Measurements from ENCODE around the gene GNAQ. TPM values are rescaled to one million over a fixed set of nuclear protein-coding genes. Genes with fewer than 3 reads are reported as not detected.

Gene GNAQ
- total and polyA plus RNA-seq, 5 donors from 2014 or later, result 8.5 to 79.4 (median 17.4) TPM

GRCh38 chr9:78000221-78000620 lies 31.4 kb downstream of the GNAQ start:
- Mint-ChIP-seq H3K27me3 (no peaks in the 10 kb centered on the region), H3K27ac (no peak overlapping the region), H3K4me1 (peaks cover 27 to 75% (median 50%) of the 10 kb centered on the region in 4 donors), H3K9me3 (peaks cover 0 to 2% (median 0%) of the 10 kb centered on the region in 7 donors), H3K4me3 (no peak overlapping the region), H3K36me3 (peaks cover 29% of the 10 kb centered on the region)
- H3K9me3 ChIP-seq (ENCODE audit: control insufficient read depth in 2 of 2, low read length in 2 of 2), result no peaks in the 10 kb centered on the region
- H3K27ac ChIP-seq (ENCODE audit: insufficient read depth, low read length, poor library complexity, severe bottlenecking), result no peak overlapping the region
- peaks cover 2% of the 10 kb centered on the region for H3K36me3 ChIP-seq (ENCODE audit: control insufficient read depth, insufficient read depth, low read length)
- no peak for ATAC-seq (ENCODE audit: low read depth in 2 of 2)
- peaks cover 4% of the 10 kb centered on the region for H3K4me1 ChIP-seq (ENCODE audit: control insufficient read depth, insufficient read depth, low read length, poor library complexity, severe bottlenecking)
- no peak overlapping the region for H3K4me3 ChIP-seq (ENCODE audit: low read depth, low read length)
- no peaks in the 10 kb centered on the region for H3K27me3 ChIP-seq (ENCODE audit: control insufficient read depth, insufficient read depth, low read length)
- DNase-seq, result no peak

- Mint-ChIP-seq H3K27ac (no peak overlapping the region), H3K36me3 (peaks cover 25% of the 10 kb centered on the region), H3K9me3 (no peaks in the 10 kb centered on the region), H3K4me3 (no peak overlapping the region), H3K4me1 (peaks cover 27 to 70% (median 52%) of the 10 kb centered on the region in 4 donors), H3K27me3 (no peaks in the 10 kb centered on the region)
- Histone ChIP-seq H3K4me1 (ENCODE audit: control insufficient read depth, insufficient read depth, low read length, poor library complexity, severe bottlenecking) (no peaks in the 10 kb centered on the region), H3K4me3 (ENCODE audit: low read depth, low read length) (no peak overlapping the region), H3K9me3 (ENCODE audit: control insufficient read depth in 2 of 2, low read length in 2 of 2) (no peaks in the 10 kb centered on the region), H3K27me3 (ENCODE audit: control insufficient read depth, insufficient read depth, low read length) (no peaks in the 10 kb centered on the region), H3K27ac (ENCODE audit: insufficient read depth, low read length, poor library complexity, severe bottlenecking) (no peak overlapping the region), H3K36me3 (ENCODE audit: control insufficient read depth, insufficient read depth, low read length) (peaks cover 2% of the 10 kb centered on the region)
- no peak for DNase-seq
- ATAC-seq (ENCODE audit: low read depth in 2 of 2), result no peak
Observed at GRCh38 chr9:77999231-77999631, 32.4 kb downstream of the GNAQ start.

DNA sequence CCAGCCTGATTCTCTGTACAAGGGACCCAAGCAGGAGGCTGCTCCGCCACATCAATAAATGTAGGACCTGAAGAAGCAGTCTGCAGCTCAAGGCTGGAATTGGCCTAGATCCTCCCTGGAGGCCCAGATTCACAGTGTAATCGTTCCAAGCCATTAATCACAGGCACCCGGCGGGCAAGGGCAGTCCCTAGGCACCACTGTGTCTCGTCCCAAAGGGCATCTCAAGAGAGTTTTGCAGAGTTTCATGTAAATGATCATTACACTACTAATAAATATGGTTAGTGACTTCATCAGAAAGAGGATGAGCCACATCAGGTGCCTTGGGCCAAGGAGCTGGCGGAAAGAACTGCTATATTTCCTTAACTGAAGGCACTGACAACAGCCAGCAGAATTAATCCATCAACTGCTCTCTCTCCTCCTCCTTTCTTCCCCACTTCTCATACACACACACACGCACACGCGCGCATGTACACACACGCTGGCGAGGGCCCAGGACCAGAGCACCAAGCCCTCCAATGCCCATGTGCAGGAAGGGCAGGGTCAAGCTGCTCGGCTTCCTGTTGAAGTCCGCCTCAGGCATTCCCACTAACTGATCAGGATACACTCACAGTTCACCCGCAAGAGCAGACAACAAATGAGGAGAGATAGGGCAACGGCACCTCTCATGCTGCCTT lies 33.9 kb downstream of the GNAQ start:
- Mint-ChIP-seq H3K9me3 (no peaks in the 10 kb centered on the region), H3K4me3 (no peak overlapping the region), H3K27ac (peak overlapping the region in 2 of 3 donors; percentile 5 to 35), H3K36me3 (peaks cover 25% of the 10 kb centered on the region), H3K27me3 (no peaks in the 10 kb centered on the region), H3K4me1 (peaks cover 25 to 60% (median 51%) of the 10 kb centered on the region in 4 donors)
- Histone ChIP-seq H3K36me3 (ENCODE audit: control insufficient read depth, insufficient read depth, low read length) (peaks cover 2% of the 10 kb centered on the region), H3K9me3 (ENCODE audit: control insufficient read depth in 2 of 2, low read length in 2 of 2) (no peaks in the 10 kb centered on the region), H3K27ac (ENCODE audit: insufficient read depth, low read length, poor library complexity, severe bottlenecking) (no peak overlapping the region), H3K4me3 (ENCODE audit: low read depth, low read length) (no peak overlapping the region), H3K4me1 (ENCODE audit: control insufficient read depth, insufficient read depth, low read length, poor library complexity, severe bottlenecking) (no peaks in the 10 kb centered on the region), H3K27me3 (ENCODE audit: control insufficient read depth, insufficient read depth, low read length) (no peaks in the 10 kb centered on the region)
- ATAC-seq (ENCODE audit: low read depth in 2 of 2) (no peak), DNase-seq (no peak)

DNA sequence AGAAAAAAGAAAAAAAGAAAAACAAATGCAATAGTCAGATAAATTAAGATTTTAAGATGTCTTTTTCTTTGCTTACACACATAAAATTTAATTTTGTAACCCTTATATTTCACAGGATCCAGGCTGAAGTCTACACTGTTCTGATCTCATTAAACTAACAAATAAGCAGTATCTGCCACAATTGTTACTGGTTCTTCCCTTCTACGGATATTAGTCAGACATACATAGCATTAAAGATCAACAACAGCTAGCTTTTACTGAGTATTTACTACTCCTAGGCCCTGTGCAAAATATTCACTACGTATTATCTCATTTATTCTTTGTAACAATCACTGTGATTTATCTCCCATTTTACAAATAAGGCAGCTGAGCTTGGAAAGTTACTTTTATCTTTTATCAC lies 34.9 kb downstream of the GNAQ start:
- H3K4me1 ChIP-seq (ENCODE audit: control insufficient read depth, insufficient read depth, low read length, poor library complexity, severe bottlenecking), result no peaks in the 10 kb centered on the region
- no peak overlapping the region for H3K4me3 Mint-ChIP-seq
- no peak for ATAC-seq (ENCODE audit: low read depth in 2 of 2)
- no peaks in the 10 kb centered on the region for H3K27me3 Mint-ChIP-seq
- no peak for DNase-seq
- H3K36me3 Mint-ChIP-seq, result peaks cover 31% of the 10 kb centered on the region
- no peak overlapping the region for H3K4me3 ChIP-seq (ENCODE audit: low read depth, low read length)
- no peak overlapping the region for H3K27ac Mint-ChIP-seq
- no peaks in the 10 kb centered on the region for H3K27me3 ChIP-seq (ENCODE audit: control insufficient read depth, insufficient read depth, low read length)
- peaks cover 4% of the 10 kb centered on the region for H3K36me3 ChIP-seq (ENCODE audit: control insufficient read depth, insufficient read depth, low read length)
- H3K9me3 ChIP-seq (ENCODE audit: control insufficient read depth in 2 of 2, low read length in 2 of 2), result no peaks in the 10 kb centered on the region
- peaks cover 21 to 53% (median 47%) of the 10 kb centered on the region in 4 donors for H3K4me1 Mint-ChIP-seq
- no peak overlapping the region for H3K27ac ChIP-seq (ENCODE audit: insufficient read depth, low read length, poor library complexity, severe bottlenecking)
- H3K9me3 Mint-ChIP-seq, result no peaks in the 10 kb centered on the region

DNA sequence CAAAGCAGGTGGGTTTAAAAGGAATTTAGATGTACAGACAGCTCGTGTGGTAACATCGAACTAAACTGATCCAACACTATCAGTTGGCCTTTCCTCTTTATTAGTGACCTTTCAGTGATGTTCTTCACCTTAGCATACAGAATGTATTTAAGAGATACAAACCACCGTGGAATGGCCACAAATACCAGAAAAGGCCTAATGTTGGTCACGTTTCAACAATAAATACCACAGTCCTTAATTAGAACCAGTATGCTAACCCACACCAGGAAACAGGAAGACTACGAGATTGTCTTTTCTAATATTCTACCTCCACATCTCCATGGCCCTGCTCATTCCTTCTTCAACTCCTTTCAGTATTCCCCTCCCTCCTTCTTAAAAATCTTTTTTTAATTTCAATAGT lies 40.4 kb downstream of the GNAQ start:
- Histone ChIP-seq H3K9me3 (ENCODE audit: control insufficient read depth in 2 of 2, low read length in 2 of 2) (no peaks in the 10 kb centered on the region), H3K4me3 (ENCODE audit: low read depth, low read length) (no peak overlapping the region), H3K36me3 (ENCODE audit: control insufficient read depth, insufficient read depth, low read length) (peaks cover 2% of the 10 kb centered on the region), H3K27me3 (ENCODE audit: control insufficient read depth, insufficient read depth, low read length) (no peaks in the 10 kb centered on the region), H3K27ac (ENCODE audit: insufficient read depth, low read length, poor library complexity, severe bottlenecking) (no peak overlapping the region), H3K4me1 (ENCODE audit: control insufficient read depth, insufficient read depth, low read length, poor library complexity, severe bottlenecking) (no peaks in the 10 kb centered on the region)
- no peak for DNase-seq
- Mint-ChIP-seq H3K4me1 (peaks cover 29 to 62% (median 46%) of the 10 kb centered on the region in 4 donors), H3K4me3 (no peak overlapping the region), H3K9me3 (no peaks in the 10 kb centered on the region), H3K27ac (peak overlapping the region in 2 of 3 donors; percentile 37 to 54), H3K27me3 (no peaks in the 10 kb centered on the region), H3K36me3 (peaks cover 19% of the 10 kb centered on the region)
- ATAC-seq (ENCODE audit: low read depth in 2 of 2), result no peak

- Mint-ChIP-seq H3K9me3 (no peaks in the 10 kb centered on the region), H3K27me3 (no peaks in the 10 kb centered on the region), H3K4me3 (no peak overlapping the region), H3K36me3 (peaks cover 15% of the 10 kb centered on the region), H3K27ac (peak overlapping the region in 1 of 3 donors; percentile 21), H3K4me1 (peaks cover 29 to 58% (median 45%) of the 10 kb centered on the region in 4 donors)
- Histone ChIP-seq H3K9me3 (ENCODE audit: control insufficient read depth in 2 of 2, low read length in 2 of 2) (no peaks in the 10 kb centered on the region), H3K4me1 (ENCODE audit: control insufficient read depth, insufficient read depth, low read length, poor library complexity, severe bottlenecking) (no peaks in the 10 kb centered on the region), H3K4me3 (ENCODE audit: low read depth, low read length) (no peak overlapping the region), H3K27me3 (ENCODE audit: control insufficient read depth, insufficient read depth, low read length) (no peaks in the 10 kb centered on the region), H3K27ac (ENCODE audit: insufficient read depth, low read length, poor library complexity, severe bottlenecking) (peak overlapping the region; percentile 19), H3K36me3 (ENCODE audit: control insufficient read depth, insufficient read depth, low read length) (peaks cover 2% of the 10 kb centered on the region)
- DNase-seq, result no peak
- no peak for ATAC-seq (ENCODE audit: low read depth in 2 of 2)
Observed at GRCh38 chr9:77989909-77990308, 41.7 kb downstream of the GNAQ start.

DNA sequence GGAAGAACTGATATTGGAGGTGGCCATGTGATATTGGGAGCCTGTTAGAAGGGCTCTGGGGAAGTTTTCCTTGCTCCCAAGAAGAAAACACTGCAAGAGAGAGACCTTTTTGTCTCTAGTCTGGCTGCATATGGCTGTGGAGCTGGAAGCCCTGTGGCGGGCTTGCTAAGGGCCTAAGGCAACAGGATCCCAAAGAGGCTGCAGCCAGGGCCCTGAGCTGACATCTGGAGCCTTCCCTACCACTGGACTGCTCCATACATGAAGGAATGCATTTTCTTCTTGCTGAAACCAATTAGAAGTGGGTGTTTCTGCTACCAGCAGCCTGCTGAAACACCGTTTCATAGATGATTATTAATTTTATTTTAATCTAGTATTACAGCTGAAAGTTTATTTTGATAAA lies 42.2 kb downstream of the GNAQ start:
- no peak overlapping the region for H3K4me3 ChIP-seq (ENCODE audit: low read depth, low read length)
- H3K36me3 ChIP-seq (ENCODE audit: control insufficient read depth, insufficient read depth, low read length), result peaks cover 2% of the 10 kb centered on the region
- no peaks in the 10 kb centered on the region for H3K4me1 ChIP-seq (ENCODE audit: control insufficient read depth, insufficient read depth, low read length, poor library complexity, severe bottlenecking)
- Mint-ChIP-seq H3K4me1 (peaks cover 31 to 58% (median 46%) of the 10 kb centered on the region in 4 donors), H3K36me3 (peaks cover 15% of the 10 kb centered on the region), H3K9me3 (no peaks in the 10 kb centered on the region), H3K27me3 (no peaks in the 10 kb centered on the region), H3K27ac (peak overlapping the region in 2 of 3 donors; percentile 14 to 21), H3K4me3 (no peak overlapping the region)
- peak overlapping the region; percentile 19 for H3K27ac ChIP-seq (ENCODE audit: insufficient read depth, low read length, poor library complexity, severe bottlenecking)
- no peaks in the 10 kb centered on the region for H3K27me3 ChIP-seq (ENCODE audit: control insufficient read depth, insufficient read depth, low read length)
- ATAC-seq (ENCODE audit: low read depth in 2 of 2) (no peak), DNase-seq (no peak)
- no peaks in the 10 kb centered on the region for H3K9me3 ChIP-seq (ENCODE audit: control insufficient read depth in 2 of 2, low read length in 2 of 2)

DNA sequence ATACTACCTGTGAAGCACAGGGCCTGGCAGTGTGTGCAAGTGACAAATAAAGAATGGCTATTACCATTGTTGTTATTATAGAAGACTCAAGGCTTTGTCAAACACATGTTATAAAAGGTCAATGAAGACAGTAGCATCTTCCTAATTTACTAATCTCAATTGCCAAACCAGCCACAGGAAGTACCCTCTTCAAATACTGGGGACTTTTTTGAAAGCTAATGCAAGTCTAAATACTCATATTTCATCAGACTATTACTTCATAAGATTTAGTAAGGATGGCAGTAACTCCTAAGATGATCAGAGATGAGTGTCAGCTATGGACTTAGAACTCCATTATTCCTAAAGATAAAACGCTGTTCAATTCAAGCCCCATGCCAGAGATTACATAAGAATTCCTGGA lies 43.0 kb downstream of the GNAQ start:
- Histone ChIP-seq H3K27ac (ENCODE audit: insufficient read depth, low read length, poor library complexity, severe bottlenecking) (no peak overlapping the region), H3K9me3 (ENCODE audit: control insufficient read depth in 2 of 2, low read length in 2 of 2) (no peaks in the 10 kb centered on the region), H3K4me3 (ENCODE audit: low read depth, low read length) (no peak overlapping the region), H3K27me3 (ENCODE audit: control insufficient read depth, insufficient read depth, low read length) (no peaks in the 10 kb centered on the region), H3K36me3 (ENCODE audit: control insufficient read depth, insufficient read depth, low read length) (peaks cover 2% of the 10 kb centered on the region), H3K4me1 (ENCODE audit: control insufficient read depth, insufficient read depth, low read length, poor library complexity, severe bottlenecking) (no peaks in the 10 kb centered on the region)
- DNase-seq, result no peak
- no peak for ATAC-seq (ENCODE audit: low read depth in 2 of 2)
- H3K36me3 Mint-ChIP-seq, result peaks cover 15% of the 10 kb centered on the region
- peak overlapping the region in 2 of 3 donors; percentile 48 to 53 for H3K27ac Mint-ChIP-seq
- no peaks in the 10 kb centered on the region for H3K27me3 Mint-ChIP-seq
- H3K9me3 Mint-ChIP-seq, result no peaks in the 10 kb centered on the region
- H3K4me1 Mint-ChIP-seq, result peaks cover 28 to 62% (median 47%) of the 10 kb centered on the region in 4 donors
- no peak overlapping the region for H3K4me3 Mint-ChIP-seq

Data from CD4-positive, CD25-positive, alpha-beta regulatory T cell (primary cell).